Measurements from ENCODE around the gene FOXJ3.

FOXJ3 gene

GRCh38 chr1:42136466-42136865 lies 198.6 kb downstream of the FOXJ3 start:
- TF ChIP-seq CTCF (IDR thresholded peaks at IDR 0.05) = no peak

GRCh38 chr1:42135426-42135825 lies 199.6 kb downstream of the FOXJ3 start:
- TF ChIP-seq CTCF (IDR thresholded peaks at IDR 0.05) = no peak

DNA sequence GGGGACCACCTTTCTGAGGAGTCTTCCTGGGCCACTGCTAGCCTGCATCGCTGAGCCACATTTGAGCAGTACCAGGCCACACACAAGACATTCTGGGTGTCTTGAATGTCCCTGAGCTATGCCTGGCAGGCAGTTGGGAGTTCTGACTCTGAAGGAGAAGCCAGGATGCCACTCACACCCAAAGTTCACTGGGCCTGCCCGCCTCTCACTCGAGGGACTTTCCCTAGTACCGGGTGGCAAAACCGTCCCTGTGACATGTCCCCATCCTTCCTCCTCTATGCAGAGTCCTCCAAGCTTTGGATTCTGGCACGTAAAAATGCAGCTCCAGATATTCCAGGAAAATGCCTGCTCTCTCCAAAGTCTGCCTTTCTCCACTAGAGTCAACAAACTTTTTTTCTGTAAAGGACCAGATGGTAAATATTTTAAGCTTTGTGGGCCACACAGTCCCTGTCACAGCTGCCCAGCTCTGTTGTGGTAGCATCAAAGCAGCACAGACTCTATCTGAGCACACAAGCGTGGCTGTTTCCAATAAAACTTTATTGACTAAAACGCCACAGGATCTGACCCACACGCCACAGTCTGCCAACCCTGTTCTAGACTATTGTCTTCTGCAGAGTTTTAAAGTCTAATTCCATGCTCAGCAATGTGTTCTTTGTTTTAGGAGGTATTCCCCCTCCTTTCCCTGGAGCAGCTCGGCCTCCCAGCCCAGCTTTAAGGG lies 201.1 kb downstream of the FOXJ3 start:
- TF ChIP-seq CTCF (IDR thresholded peaks at IDR 0.05) = no peak

GRCh38 chr1:42133390-42133789 lies 201.6 kb downstream of the FOXJ3 start:
- TF ChIP-seq CTCF (IDR thresholded peaks at IDR 0.05) = no peak

DNA sequence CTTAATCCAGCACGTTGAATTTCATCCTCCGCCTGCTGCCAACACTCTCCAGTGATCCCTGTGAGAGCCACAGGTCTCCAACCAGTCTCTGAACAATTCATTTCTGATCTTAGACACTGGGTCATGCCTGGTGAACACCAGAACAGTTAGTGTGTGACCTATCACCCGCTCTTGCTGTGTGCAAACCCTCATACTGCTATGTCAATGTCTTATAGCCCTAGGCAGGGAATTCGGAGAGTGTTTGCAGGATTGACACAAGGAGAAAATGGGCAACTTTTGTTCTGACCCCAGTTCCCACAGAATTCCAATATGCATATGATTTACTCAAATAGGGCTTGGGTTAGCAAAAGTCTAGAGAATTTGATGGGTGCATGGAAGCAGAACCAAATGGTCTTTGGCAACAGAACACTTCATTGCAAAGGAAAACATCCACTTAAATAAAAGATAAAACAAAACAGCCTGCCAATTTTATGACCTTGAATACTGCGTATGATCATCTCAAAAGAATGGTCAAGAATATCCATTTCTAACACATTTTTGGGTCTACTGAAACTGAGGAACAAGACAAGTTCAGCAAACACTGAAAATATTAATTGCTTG lies 204.9 kb downstream of the FOXJ3 start:
- no peak for TF ChIP-seq CTCF (IDR thresholded peaks at IDR 0.05)

- no peak for TF ChIP-seq CTCF (IDR thresholded peaks at IDR 0.05)
Measured at GRCh38 chr1:42128964-42129363, 206.1 kb downstream of the FOXJ3 start.

GRCh38 chr1:42128499-42128898 lies 206.5 kb downstream of the FOXJ3 start:
- no peak for TF ChIP-seq CTCF (IDR thresholded peaks at IDR 0.05)

Data from LNCAP (cell line).